Esophagus muscularis mucosa (tissue), 4 donors: ENCODE measurements around the gene ABHD17C. TPM values are rescaled to one million over a fixed set of nuclear protein-coding genes. Genes with fewer than 3 reads are reported as not detected.

Source experiments
- DNase-seq: peaks from one replicate; pipeline ENCODE4 v3.0.0-alpha.2; 2017; ENCODE audit errors: extremely low spot score
- H3K27ac ChIP-seq, 4 donors: fragments of 200-600 bp; sonication (generic); replicated peaks in 1 of 4; 1 replicate in 3 of 4; 2 replicates in 1 of 4; pipeline ENCODE4 v1.5.1; 2016 to 2019; ENCODE audit warnings: mild to moderate bottlenecking in 1 of 4
- H3K27me3 ChIP-seq, 4 donors: fragments of 200-600 bp; sonication (generic); one replicate each; pipeline versions ENCODE4 v1.5.1 to v1.6.0; 2016 to 2019
- H3K36me3 ChIP-seq, 4 donors: fragments of 200-600 bp; sonication (generic); one replicate each; pipeline ENCODE4 v1.5.1; 2016 to 2019
- H3K4me1 ChIP-seq, 4 donors: fragments of 200-600 bp; sonication (generic); one replicate each; pipeline ENCODE4 v1.5.1; 2016 to 2019
- H3K4me3 ChIP-seq, 4 donors: fragments of 200-600 bp; sonication (generic); 1 replicate in 2 of 4; 2 replicates in 2 of 4; pipeline ENCODE4 v1.5.1; 2016 to 2019; ENCODE audit warnings: mild to moderate bottlenecking in 4 of 4, moderate library complexity in 1 of 4
- H3K9me3 ChIP-seq, 4 donors: fragments of 200-600 bp; sonication (generic); 1 replicate in 3 of 4; 2 replicates in 1 of 4; pipeline ENCODE4 v1.5.1; 2016 to 2019
- CTCF ChIP-seq, 3 experiments: fragments of 200-600 bp in 2 of 3; fragments of 450-650 bp in 1 of 3; sonication (generic) in 2 of 3; IDR thresholded peaks; one replicate each; pipeline ENCODE4 v1.5.1; 2017 to 2019; ENCODE audit warnings: antibody characterized with exemption in 3 of 3, mild to moderate bottlenecking in 2 of 3, moderate library complexity in 1 of 3
- EP300 ChIP-seq: sonication (generic); formaldehyde crosslinking; IDR thresholded peaks from one replicate; pipeline ENCODE4 v1.6.1; 2017; ENCODE audit warnings: antibody characterized with exemption
- POLR2A ChIP-seq: fragments of 450-650 bp; IDR thresholded peaks from one replicate; pipeline ENCODE4 v1.6.1; 2017; ENCODE audit warnings: antibody characterized with exemption, moderate library complexity, mild to moderate bottlenecking, low read depth
- POLR2AphosphoS5 ChIP-seq, 2 donors: sonication (generic); formaldehyde crosslinking; IDR thresholded peaks; one replicate each; pipeline ENCODE4 v1.6.1; 2017; ENCODE audit warnings: antibody characterized with exemption in 2 of 2
- WGBS: methylation state at CpG from one replicate; pipeline ENCODE4 v1.1.5; 2018; 5-methylcytosine and 5-hydroxymethylcytosine counted together
- intact Hi-C: fragments of 100-400 bp; cut with DNase I; formaldehyde crosslinking; loops from one replicate; pipeline ENCODE4 v1.15.1; 2023
- total RNA-seq, 4 donors: library from RNA; depleted of rRNA; stranded (reverse); fragments of >200 nt; gene quantifications; one replicate each; pipeline versions ENCODE4 v1.1.0 to v1.2.1, GENCODE V29; 2016

The ABHD17C gene
- total RNA-seq, 4 donors from 2014 or later, result 1.5 to 7.1 (median 3.5) TPM

GRCh38 chr15:80679167-80679803 is 15.8 kb upstream of the ABHD17C start:
- Histone ChIP-seq H3K9me3 (no peaks in the 10 kb centered on the region), H3K36me3 (no peaks in the 10 kb centered on the region), H3K4me3 (no peak overlapping the region), H3K27me3 (no peaks in the 10 kb centered on the region), H3K27ac (no peak overlapping the region), H3K4me1 (peaks cover 0 to 10% (median 7%) of the 10 kb centered on the region in 4 donors)
- WGBS, result 84% methylated on average over 7 of the region's 7 CpGs
- no peak for DNase-seq
- intact Hi-C loops, result no loop called here
- TF ChIP-seq CTCF (IDR thresholded peaks at IDR 0.05), result no peak
- TF ChIP-seq EP300, result no peak
- no peak for TF ChIP-seq POLR2AphosphoS5 (IDR thresholded peaks at IDR 0.05)

- Histone ChIP-seq H3K36me3 (no peaks in the 10 kb centered on the region), H3K9me3 (no peaks in the 10 kb centered on the region), H3K4me3 (no peak overlapping the region), H3K27ac (no peak overlapping the region), H3K27me3 (no peaks in the 10 kb centered on the region), H3K4me1 (peaks cover 0 to 10% (median 7%) of the 10 kb centered on the region in 4 donors)
- intact Hi-C loops, result no loop called here
- no peak for DNase-seq
- no peak for TF ChIP-seq EP300
- no peak for TF ChIP-seq POLR2AphosphoS5 (IDR thresholded peaks at IDR 0.05)
- no peak for TF ChIP-seq CTCF (IDR thresholded peaks at IDR 0.05)
- TF ChIP-seq POLR2A, result no peak
- 45% methylated on average over 2 of the region's 2 CpGs for WGBS
Measured at GRCh38 chr15:80679804-80680175, 15.3 kb upstream of the ABHD17C start.

- intact Hi-C loops, result no loop called here
- Histone ChIP-seq H3K27ac (no peak overlapping the region), H3K9me3 (no peaks in the 10 kb centered on the region), H3K27me3 (peaks cover 0 to 5% (median 0%) of the 10 kb centered on the region in 4 donors), H3K4me3 (no peak overlapping the region), H3K4me1 (peaks cover 0 to 10% (median 7%) of the 10 kb centered on the region in 4 donors), H3K36me3 (no peaks in the 10 kb centered on the region)
- WGBS, result 73% methylated on average over 4 of the region's 4 CpGs
- DNase-seq, result no peak
- no peak for TF ChIP-seq POLR2AphosphoS5 (IDR thresholded peaks at IDR 0.05)
- TF ChIP-seq EP300, result no peak
- no peak for TF ChIP-seq POLR2A
- TF ChIP-seq CTCF (IDR thresholded peaks at IDR 0.05), result no peak
Measured at GRCh38 chr15:80682201-80682600, 12.9 kb upstream of the ABHD17C start.

- Histone ChIP-seq H3K9me3 (no peaks in the 10 kb centered on the region), H3K4me3 (no peak overlapping the region), H3K27ac (no peak overlapping the region), H3K4me1 (peaks cover 0 to 6% (median 4%) of the 10 kb centered on the region in 4 donors), H3K27me3 (peaks cover 0 to 5% (median 0%) of the 10 kb centered on the region in 4 donors), H3K36me3 (no peaks in the 10 kb centered on the region)
- intact Hi-C loops, result no loop called here
- no peak for DNase-seq
- TF ChIP-seq POLR2A (no peak), EP300 (no peak), POLR2AphosphoS5 (IDR thresholded peaks at IDR 0.05) (no peak), CTCF (IDR thresholded peaks at IDR 0.05) (no peak)
Measured at GRCh38 chr15:80684697-80685096, 10.4 kb upstream of the ABHD17C start.

- Histone ChIP-seq H3K4me3 (no peak overlapping the region), H3K4me1 (no peaks in the 10 kb centered on the region), H3K27ac (no peak overlapping the region), H3K36me3 (no peaks in the 10 kb centered on the region), H3K27me3 (peaks cover 0 to 5% (median 0%) of the 10 kb centered on the region in 4 donors), H3K9me3 (no peaks in the 10 kb centered on the region)
- intact Hi-C loops, result no loop called here
- TF ChIP-seq EP300, result no peak
- no peak for TF ChIP-seq POLR2A
- TF ChIP-seq POLR2AphosphoS5 (IDR thresholded peaks at IDR 0.05), result no peak
- no peak for TF ChIP-seq CTCF (IDR thresholded peaks at IDR 0.05)
- WGBS, result 92% methylated on average over 1 of the region's 1 CpG
- DNase-seq, result no peak
Measured at GRCh38 chr15:80685628-80686027, 9.5 kb upstream of the ABHD17C start.
